GM04504 (cell line): ENCODE measurements around the gene LMF1.
"Not testable (repeated sequence)": the region's sequence is repeated elsewhere in the genome, so short reads cannot be mapped to it uniquely, and the experiment has no call there.

Experiments used
- DNase-seq: peaks from one replicate; pipeline ENCODE4 v3.0.0-alpha.2; 2012; ENCODE audit warnings: low read depth

LMF1 gene

GRCh38 chr16:970386-970765 is 408 bp downstream of the LMF1 start:
- no peak for DNase-seq

GRCh38 chr16:969508-970385 is 1.0 kb downstream of the LMF1 start:
- DNase-seq = no peak

- DNase-seq = no peak
These were observed 2.2 kb downstream of the LMF1 start for GRCh38 chr16:968620-969019.

- DNase-seq = no peak
These were observed 3.1 kb downstream of the LMF1 start for GRCh38 chr16:967546-968295.

GRCh38 chr16:967077-967541 is 3.7 kb downstream of the LMF1 start:
- no peak for DNase-seq

GRCh38 chr16:966505-966904 is 4.3 kb downstream of the LMF1 start:
- no peak for DNase-seq

- DNase-seq = no peak
These were observed 4.7 kb downstream of the LMF1 start for GRCh38 chr16:966035-966434.

GRCh38 chr16:965487-965886 is 5.3 kb downstream of the LMF1 start:
- no peak for DNase-seq

GRCh38 chr16:965036-965395 is 5.8 kb downstream of the LMF1 start:
- DNase-seq = no peak

GRCh38 chr16:964356-965035 is 6.3 kb downstream of the LMF1 start:
- no peak for DNase-seq

- DNase-seq = no peak
These were observed 6.9 kb downstream of the LMF1 start for GRCh38 chr16:963913-964312.

- no peak for DNase-seq
These were observed 7.6 kb downstream of the LMF1 start for GRCh38 chr16:962901-963814.

GRCh38 chr16:962366-962765 is 8.4 kb downstream of the LMF1 start:
- DNase-seq = no peak

- DNase-seq = no peak
These were observed 11.3 kb downstream of the LMF1 start for GRCh38 chr16:959232-960040.

GRCh38 chr16:955766-956165 is 15.0 kb downstream of the LMF1 start:
- not testable (repeated sequence) for DNase-seq

GRCh38 chr16:953818-954217 is 17.0 kb downstream of the LMF1 start:
- not testable (repeated sequence) for DNase-seq

- no peak for DNase-seq
These were observed 18.5 kb downstream of the LMF1 start for GRCh38 chr16:952321-952720.

GRCh38 chr16:951660-952301 is 19.0 kb downstream of the LMF1 start:
- no peak for DNase-seq

GRCh38 chr16:950733-951573 is 19.8 kb downstream of the LMF1 start:
- DNase-seq = not testable (repeated sequence)
